Vagina (tissue), 2 donors: ENCODE data around the gene LYRM9.

Experiments used
- POLR2A ChIP-seq, 2 donors: fragments of 450-650 bp; IDR thresholded peaks; one replicate each; pipeline ENCODE4 v1.6.1; 2017; ENCODE audit warnings: antibody characterized with exemption in 2 of 2, mild to moderate bottlenecking in 2 of 2, moderate library complexity in 2 of 2
- TF ChIP-seq, protein P1 (sequence below), 3 experiments: fragments of 450-650 bp in 2 of 3; fragments of 200-600 bp in 1 of 3; sonication (generic) in 1 of 3; IDR thresholded peaks; one replicate each; pipeline ENCODE4 v1.5.1; 2017 to 2019; ENCODE audit warnings: antibody characterized with exemption in 3 of 3, mild to moderate bottlenecking in 2 of 3, moderate library complexity in 2 of 3

DNA sequence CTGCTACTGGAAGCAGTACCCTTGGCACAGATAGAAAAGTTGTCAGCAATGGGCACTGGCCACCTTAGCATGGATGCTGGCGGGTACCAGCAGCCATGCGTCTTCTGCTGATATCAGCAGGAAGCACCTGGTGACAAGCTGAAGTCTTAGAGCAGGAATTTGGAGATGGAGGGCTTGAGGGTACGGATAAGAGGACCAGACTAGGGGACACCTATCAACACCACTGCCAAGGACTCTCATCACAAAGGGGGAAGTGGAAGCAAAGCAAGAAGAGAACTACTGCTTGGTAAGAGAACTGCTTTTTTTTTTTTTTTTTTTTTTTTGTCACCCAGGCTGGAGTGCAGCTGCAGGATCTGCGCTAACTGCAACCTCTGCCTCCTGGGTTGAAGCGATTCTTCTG is 35.4 kb upstream of the LYRM9 start:
- TF ChIP-seq, protein P1, sequence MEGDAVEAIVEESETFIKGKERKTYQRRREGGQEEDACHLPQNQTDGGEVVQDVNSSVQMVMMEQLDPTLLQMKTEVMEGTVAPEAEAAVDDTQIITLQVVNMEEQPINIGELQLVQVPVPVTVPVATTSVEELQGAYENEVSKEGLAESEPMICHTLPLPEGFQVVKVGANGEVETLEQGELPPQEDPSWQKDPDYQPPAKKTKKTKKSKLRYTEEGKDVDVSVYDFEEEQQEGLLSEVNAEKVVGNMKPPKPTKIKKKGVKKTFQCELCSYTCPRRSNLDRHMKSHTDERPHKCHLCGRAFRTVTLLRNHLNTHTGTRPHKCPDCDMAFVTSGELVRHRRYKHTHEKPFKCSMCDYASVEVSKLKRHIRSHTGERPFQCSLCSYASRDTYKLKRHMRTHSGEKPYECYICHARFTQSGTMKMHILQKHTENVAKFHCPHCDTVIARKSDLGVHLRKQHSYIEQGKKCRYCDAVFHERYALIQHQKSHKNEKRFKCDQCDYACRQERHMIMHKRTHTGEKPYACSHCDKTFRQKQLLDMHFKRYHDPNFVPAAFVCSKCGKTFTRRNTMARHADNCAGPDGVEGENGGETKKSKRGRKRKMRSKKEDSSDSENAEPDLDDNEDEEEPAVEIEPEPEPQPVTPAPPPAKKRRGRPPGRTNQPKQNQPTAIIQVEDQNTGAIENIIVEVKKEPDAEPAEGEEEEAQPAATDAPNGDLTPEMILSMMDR (IDR thresholded peaks at IDR 0.05): no peak
- TF ChIP-seq POLR2A (IDR thresholded peaks at IDR 0.05): no peak
